HEK293 (cell line): ENCODE data around the gene TAF6L.

Experiments used
- CTCF ChIP-seq: fragments of 450-650 bp; formaldehyde crosslinking; IDR thresholded peaks from 2 replicates; pipeline ENCODE4 v1.5.1; 2016; ENCODE audit warnings: missing biosample characterization, missing genetic modification characterization
- KLF10 ChIP-seq: fragments of 450-650 bp; IDR thresholded peaks from 2 replicates; pipeline ENCODE4 v1.5.1; 2018; ENCODE audit warnings: missing biosample characterization, mild to moderate bottlenecking, missing genetic modification characterization
- REST ChIP-seq: fragments of 450-650 bp; formaldehyde crosslinking; IDR thresholded peaks from 2 replicates; pipeline ENCODE4 v1.5.1; 2016; ENCODE audit warnings: missing biosample characterization, missing genetic modification characterization
- SALL2 ChIP-seq: fragments of 450-650 bp; formaldehyde crosslinking; IDR thresholded peaks from 2 replicates; pipeline ENCODE4 v1.5.0; 2017; ENCODE audit warnings: missing biosample characterization, mild to moderate bottlenecking, missing genetic modification characterization, borderline replicate concordance
- TRIM28 ChIP-seq: IDR thresholded peaks from 2 replicates; pipeline ENCODE4 v1.6.1; 2011; ENCODE audit warnings: low read length, control low read depth, borderline replicate concordance
- TSHZ1 ChIP-seq: fragments of 450-650 bp; formaldehyde crosslinking; IDR thresholded peaks from 2 replicates; pipeline ENCODE4 v1.5.1; 2016; ENCODE audit warnings: missing biosample characterization, missing genetic modification characterization, borderline replicate concordance
- YY1 ChIP-seq: fragments of 450-650 bp; formaldehyde crosslinking; IDR thresholded peaks from 2 replicates; pipeline ENCODE4 v1.5.1; 2018; ENCODE audit warnings: missing biosample characterization, missing genetic modification characterization
- ZBTB1 ChIP-seq: fragments of 450-650 bp; formaldehyde crosslinking; IDR thresholded peaks from 2 replicates; pipeline ENCODE4 v1.5.1; 2016; ENCODE audit warnings: missing biosample characterization, missing genetic modification characterization
- ZBTB10 ChIP-seq: fragments of 450-650 bp; formaldehyde crosslinking; IDR thresholded peaks from 2 replicates; pipeline ENCODE4 v1.5.1; 2016; ENCODE audit warnings: missing biosample characterization, missing genetic modification characterization
- ZNF146 ChIP-seq: fragments of 450-650 bp; formaldehyde crosslinking; IDR thresholded peaks from 2 replicates; pipeline ENCODE4 v1.5.1; 2016; ENCODE audit warnings: missing biosample characterization, missing genetic modification characterization
- ZNF18 ChIP-seq: fragments of 450-650 bp; formaldehyde crosslinking; IDR thresholded peaks from 2 replicates; pipeline ENCODE4 v1.5.1; 2016; ENCODE audit warnings: missing biosample characterization, missing genetic modification characterization
- ZNF24 ChIP-seq: fragments of 450-650 bp; formaldehyde crosslinking; IDR thresholded peaks from 2 replicates; pipeline ENCODE4 v1.5.1; 2016; ENCODE audit warnings: missing biosample characterization, missing genetic modification characterization
- ZNF670 ChIP-seq: fragments of 450-650 bp; formaldehyde crosslinking; IDR thresholded peaks from 2 replicates; pipeline ENCODE4 v1.5.1; 2016; ENCODE audit warnings: missing biosample characterization, missing genetic modification characterization, low read depth

- TF ChIP-seq ZBTB1, result no peak
- no peak for TF ChIP-seq CTCF
- TF ChIP-seq TRIM28, result no peak
- no peak for TF ChIP-seq SALL2 (tag by site-specific recombination)
- no peak for TF ChIP-seq YY1 (tag by site-specific recombination)
- no peak for TF ChIP-seq REST
- TF ChIP-seq ZNF18, result no peak
- no peak for TF ChIP-seq TSHZ1 (tag by site-specific recombination)
- TF ChIP-seq ZBTB10 (tag by site-specific recombination), result no peak
- TF ChIP-seq ZNF24 (tag by site-specific recombination), result no peak
- TF ChIP-seq ZNF670 (tag by site-specific recombination), result no peak
- TF ChIP-seq KLF10 (tag by site-specific recombination), result no peak
- TF ChIP-seq ZNF146 (tag by site-specific recombination), result no peak
Measured at GRCh38 chr11:62817129-62817528, 45.9 kb downstream of the TAF6L start.
